DND-41 (cell line): ENCODE results near the gene TBC1D4.
"Not testable (repeated sequence)": the region's sequence is repeated elsewhere in the genome, so short reads cannot be mapped to it uniquely, and the experiment has no call there.

Experiments
- ATAC-seq: fragments of 200-7000 bp; cut with Tn5 transposase; 3 replicates; pipeline ENCODE4 v1.9.1; 2021; ENCODE audit warnings: low read depth; ENCODE audit not compliant: insufficient read depth
- DNase-seq: peaks from one replicate; pipeline ENCODE4 v3.0.0-alpha.2; 2020
- H2AFZ ChIP-seq: 2 replicates; pipeline ENCODE4 v1.6.0; 2012; ENCODE audit warnings: low read depth, low read length
- H3K27ac ChIP-seq: 2 replicates; pipeline ENCODE4 v1.5.1; 2012; ENCODE audit warnings: low read length, inconsistent platforms
- H3K27me3 ChIP-seq: fragments of 200-600 bp; sonication (generic); 2 replicates; pipeline ENCODE4 v1.6.0; 2012; ENCODE audit warnings: low read length, mild to moderate bottlenecking, inconsistent platforms; ENCODE audit not compliant: insufficient read depth, poor library complexity
- H3K36me3 ChIP-seq: 2 replicates; pipeline ENCODE4 v1.5.1; 2012; ENCODE audit warnings: low read length, inconsistent platforms; ENCODE audit not compliant: insufficient read depth
- H3K4me1 ChIP-seq: 2 replicates; pipeline ENCODE4 v1.5.1; 2012; ENCODE audit warnings: mild to moderate bottlenecking, low read length; ENCODE audit not compliant: insufficient read depth
- H3K4me2 ChIP-seq: 2 replicates; pipeline ENCODE4 v1.6.0; 2012; ENCODE audit warnings: mild to moderate bottlenecking, moderate library complexity, low read length, inconsistent platforms; ENCODE audit not compliant: insufficient read depth
- H3K4me3 ChIP-seq, 2 experiments: fragments of 200-600 bp in 1 of 2; shearing (Covaris generic) in 1 of 2; 2 replicates each; pipeline ENCODE4 v1.5.1; 2012 to 2016; ENCODE audit warnings: inconsistent platforms in 2 of 2, low read length in 2 of 2, mild to moderate bottlenecking in 2 of 2, low read depth in 1 of 2, moderate library complexity in 1 of 2
- H3K79me2 ChIP-seq: 2 replicates; pipeline ENCODE4 v1.6.0; 2012; ENCODE audit warnings: low read length, inconsistent platforms; ENCODE audit not compliant: insufficient read depth
- H3K9ac ChIP-seq: 2 replicates; pipeline ENCODE4 v1.6.0; 2012; ENCODE audit warnings: low read depth, mild to moderate bottlenecking, inconsistent platforms, low read length, moderate library complexity
- H3K9me3 ChIP-seq: 2 replicates; pipeline ENCODE4 v1.5.1; 2012; ENCODE audit warnings: low read length, moderate library complexity, mild to moderate bottlenecking, inconsistent platforms; ENCODE audit not compliant: insufficient read depth, severe bottlenecking
- H4K20me1 ChIP-seq: 2 replicates; pipeline ENCODE4 v1.6.0; 2012; ENCODE audit warnings: low read length; ENCODE audit not compliant: insufficient read depth
- CTCF ChIP-seq: IDR thresholded peaks from 2 replicates; pipeline ENCODE4 v1.5.1; 2012; ENCODE audit warnings: borderline replicate concordance, low read length, moderate library complexity, mild to moderate bottlenecking; ENCODE audit not compliant: poor library complexity, severe bottlenecking; ENCODE audit errors: extremely low read depth
- EZH2 ChIP-seq: IDR thresholded peaks from 3 replicates; pipeline ENCODE4 v1.6.1; 2012; ENCODE audit warnings: borderline replicate concordance, low read depth, mild to moderate bottlenecking, moderate library complexity, low read length, inconsistent platforms; ENCODE audit not compliant: severe bottlenecking

Gene TBC1D4

GRCh38 chr13:75437582-75438318 is 44.2 kb downstream of the TBC1D4 start:
- Histone ChIP-seq H3K9me3 (no peaks in the 10 kb centered on the region), H3K27me3 (no peaks in the 10 kb centered on the region), H4K20me1 (no peaks in the 10 kb centered on the region), H3K36me3 (no peaks in the 10 kb centered on the region), H3K4me1 (no peaks in the 10 kb centered on the region), H2AFZ (no peak overlapping the region), H3K79me2 (no peaks in the 10 kb centered on the region), H3K27ac (no peak overlapping the region), H3K4me2 (no peak overlapping the region), H3K9ac (no peak overlapping the region), H3K4me3 (no peak overlapping the region)
- ATAC-seq (no peak), DNase-seq (no peak)
- no peak for TF ChIP-seq CTCF
- TF ChIP-seq EZH2 = no peak

- not testable (repeated sequence) for H3K4me1 ChIP-seq, H3K27me3 ChIP-seq, H3K9ac ChIP-seq, H4K20me1 ChIP-seq, H2AFZ ChIP-seq, H3K9me3 ChIP-seq, H3K79me2 ChIP-seq, H3K4me3 ChIP-seq, H3K4me2 ChIP-seq, ATAC-seq, H3K36me3 ChIP-seq, DNase-seq, H3K27ac ChIP-seq
Measured at GRCh38 chr13:75434126-75434525, 47.8 kb downstream of the TBC1D4 start.

- no peak overlapping the region for H3K27ac ChIP-seq
- TF ChIP-seq EZH2 (no peak), CTCF (no peak)
- ATAC-seq (no peak), DNase-seq (no peak)
- no peak overlapping the region for H2AFZ ChIP-seq
- H3K4me3 ChIP-seq = no peak overlapping the region
- H3K4me1 ChIP-seq = no peaks in the 10 kb centered on the region
- H3K79me2 ChIP-seq = no peaks in the 10 kb centered on the region
- H3K4me2 ChIP-seq = no peak overlapping the region
- H3K36me3 ChIP-seq = no peaks in the 10 kb centered on the region
- no peaks in the 10 kb centered on the region for H3K27me3 ChIP-seq
- H3K9me3 ChIP-seq = no peaks in the 10 kb centered on the region
- H4K20me1 ChIP-seq = no peaks in the 10 kb centered on the region
- no peak overlapping the region for H3K9ac ChIP-seq
Measured at GRCh38 chr13:75432811-75433244, 49.1 kb downstream of the TBC1D4 start.

- ATAC-seq (no peak), DNase-seq (no peak)
- Histone ChIP-seq H3K4me3 (no peak overlapping the region), H3K79me2 (no peaks in the 10 kb centered on the region), H3K27me3 (no peaks in the 10 kb centered on the region), H2AFZ (no peak overlapping the region), H3K9ac (no peak overlapping the region), H3K36me3 (no peaks in the 10 kb centered on the region), H3K27ac (no peak overlapping the region), H4K20me1 (no peaks in the 10 kb centered on the region), H3K4me1 (no peaks in the 10 kb centered on the region), H3K9me3 (no peaks in the 10 kb centered on the region), H3K4me2 (no peak overlapping the region)
- TF ChIP-seq CTCF = no peak
- TF ChIP-seq EZH2 = no peak
Measured at GRCh38 chr13:75432045-75432444, 49.9 kb downstream of the TBC1D4 start.
